Measurements from ENCODE around the gene MEIOB.

Gene MEIOB

DNA sequence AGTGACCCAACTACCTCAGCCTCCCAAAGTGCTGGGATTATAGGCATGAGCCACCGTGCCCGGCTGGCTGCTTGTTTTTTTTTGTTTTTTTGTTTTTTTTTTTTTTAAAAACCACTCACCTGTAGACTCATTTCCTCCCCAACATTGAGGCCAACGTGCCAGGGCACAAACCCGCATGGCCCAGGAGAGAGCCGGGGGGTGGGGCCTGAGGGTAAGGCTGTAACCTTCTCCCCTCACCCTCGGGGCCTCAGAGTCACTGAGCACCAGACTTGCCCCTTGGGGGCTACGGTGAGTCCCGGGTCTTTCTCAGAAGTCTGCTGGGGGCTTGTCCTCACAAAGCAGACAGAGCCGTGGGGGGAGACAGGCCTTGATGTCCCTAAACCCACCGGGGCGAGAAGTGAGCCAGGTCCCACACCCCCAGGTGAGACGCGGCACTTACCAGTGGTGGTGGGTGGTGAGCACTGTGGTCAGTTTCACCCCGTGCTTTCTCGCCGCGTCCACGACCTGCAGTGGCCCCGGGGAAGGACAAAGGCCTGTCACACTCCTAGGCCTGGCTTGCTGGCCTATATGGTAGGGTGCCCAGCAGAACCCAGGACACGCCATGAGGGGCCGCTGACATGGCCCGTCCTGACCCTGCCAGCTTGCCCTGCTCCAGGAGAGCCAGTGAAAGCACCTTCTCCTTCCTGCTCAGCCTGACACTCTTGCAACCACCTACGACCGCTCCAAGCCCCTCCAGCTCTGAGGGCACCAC, 49.9 kb downstream of the MEIOB start:
- H3K27me3 ChIP-seq (replicated peaks; ENCODE audit: control insufficient read depth, insufficient read depth, low read length, poor library complexity, severe bottlenecking), result no peaks in the 10 kb centered on the region
- no peak overlapping the region for H3K4me3 ChIP-seq (ENCODE audit: insufficient read depth, low read depth, low read length, poor library complexity, severe bottlenecking)
- H3K9me3 ChIP-seq (ENCODE audit: control insufficient read depth, low read length), result no peaks in the 10 kb centered on the region
- no peak for DNase-seq
- H3K36me3 ChIP-seq (ENCODE audit: control insufficient read depth, insufficient read depth, low read length), result peaks cover 55% of the 10 kb centered on the region
- no peak overlapping the region for H3K27ac ChIP-seq (ENCODE audit: insufficient read depth, low read length, poor library complexity, severe bottlenecking)
- H3K4me1 ChIP-seq (ENCODE audit: control insufficient read depth, insufficient read depth, low read length, poor library complexity, severe bottlenecking), result peaks cover 15% of the 10 kb centered on the region

DNA sequence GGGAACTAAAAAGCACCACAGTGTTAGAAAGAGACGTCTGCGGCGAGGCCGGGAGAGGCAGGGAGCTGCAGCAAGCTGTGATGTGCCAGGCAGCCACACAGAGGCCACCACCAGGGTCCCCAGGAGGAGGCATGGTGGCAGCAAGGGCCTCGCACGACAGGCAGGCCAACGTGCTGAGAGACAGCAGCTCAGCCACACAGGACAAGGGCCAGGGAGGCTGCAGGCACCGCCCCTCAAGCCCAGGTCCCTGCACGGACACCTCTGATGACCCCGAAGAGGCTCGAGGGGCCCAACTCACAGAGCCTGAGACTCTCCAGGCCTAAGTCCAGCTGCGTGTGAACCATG, 51.0 kb downstream of the MEIOB start:
- H3K4me3 ChIP-seq (ENCODE audit: insufficient read depth, low read depth, low read length, poor library complexity, severe bottlenecking), result no peak overlapping the region
- H3K27ac ChIP-seq (ENCODE audit: insufficient read depth, low read length, poor library complexity, severe bottlenecking), result no peak overlapping the region
- no peak for DNase-seq
- no peaks in the 10 kb centered on the region for H3K27me3 ChIP-seq (replicated peaks; ENCODE audit: control insufficient read depth, insufficient read depth, low read length, poor library complexity, severe bottlenecking)
- no peaks in the 10 kb centered on the region for H3K9me3 ChIP-seq (ENCODE audit: control insufficient read depth, low read length)
- H3K4me1 ChIP-seq (ENCODE audit: control insufficient read depth, insufficient read depth, low read length, poor library complexity, severe bottlenecking), result peaks cover 15% of the 10 kb centered on the region
- peaks cover 66% of the 10 kb centered on the region for H3K36me3 ChIP-seq (ENCODE audit: control insufficient read depth, insufficient read depth, low read length)

DNA sequence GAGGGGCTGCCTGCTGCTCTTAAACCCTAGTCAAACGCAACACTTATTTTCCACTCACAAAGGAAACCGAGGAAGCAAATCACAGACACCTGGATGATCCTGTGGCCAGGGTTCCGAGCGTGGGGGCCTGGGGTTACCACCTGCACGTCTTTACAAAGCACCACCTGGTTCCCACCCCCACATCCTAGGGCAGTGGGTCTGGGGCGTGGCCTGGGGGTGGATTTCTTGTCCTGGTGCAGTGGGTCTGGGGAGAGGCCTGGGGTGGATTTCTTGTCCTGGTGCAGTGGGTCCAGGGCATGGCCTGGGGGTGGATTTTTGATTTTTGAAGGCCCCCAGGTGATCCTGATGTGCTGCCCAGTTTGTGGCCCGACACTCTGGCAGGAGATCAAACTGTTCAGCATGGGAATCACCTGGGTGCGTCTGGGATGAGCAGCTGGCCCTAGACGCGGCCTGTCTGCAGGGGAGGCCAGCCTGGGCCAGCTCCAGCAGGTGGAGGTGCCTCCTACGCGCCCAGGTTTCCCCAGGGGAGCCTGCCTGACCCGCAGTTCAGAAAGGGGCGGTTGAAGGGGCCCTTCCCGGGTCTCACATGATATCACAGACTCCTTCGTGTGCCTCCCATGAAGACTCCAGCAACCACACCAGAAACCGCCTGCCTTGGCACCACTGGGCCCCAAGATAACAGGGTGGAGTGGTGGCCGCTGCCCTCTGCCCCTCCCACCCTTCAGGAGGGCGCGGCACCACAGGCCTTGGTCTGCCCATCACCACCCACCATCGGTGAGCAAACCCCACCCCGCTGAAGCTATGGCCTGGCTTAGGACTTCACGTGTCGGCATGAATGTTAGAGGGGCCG, 51.6 kb downstream of the MEIOB start:
- Histone ChIP-seq H3K36me3 (ENCODE audit: control insufficient read depth, insufficient read depth, low read length) (peaks cover 68% of the 10 kb centered on the region), H3K27me3 (replicated peaks; ENCODE audit: control insufficient read depth, insufficient read depth, low read length, poor library complexity, severe bottlenecking) (no peaks in the 10 kb centered on the region), H3K4me3 (ENCODE audit: insufficient read depth, low read depth, low read length, poor library complexity, severe bottlenecking) (no peak overlapping the region), H3K27ac (ENCODE audit: insufficient read depth, low read length, poor library complexity, severe bottlenecking) (no peak overlapping the region), H3K4me1 (ENCODE audit: control insufficient read depth, insufficient read depth, low read length, poor library complexity, severe bottlenecking) (peaks cover 9% of the 10 kb centered on the region), H3K9me3 (ENCODE audit: control insufficient read depth, low read length) (no peaks in the 10 kb centered on the region)
- DNase-seq, result no peak

DNA sequence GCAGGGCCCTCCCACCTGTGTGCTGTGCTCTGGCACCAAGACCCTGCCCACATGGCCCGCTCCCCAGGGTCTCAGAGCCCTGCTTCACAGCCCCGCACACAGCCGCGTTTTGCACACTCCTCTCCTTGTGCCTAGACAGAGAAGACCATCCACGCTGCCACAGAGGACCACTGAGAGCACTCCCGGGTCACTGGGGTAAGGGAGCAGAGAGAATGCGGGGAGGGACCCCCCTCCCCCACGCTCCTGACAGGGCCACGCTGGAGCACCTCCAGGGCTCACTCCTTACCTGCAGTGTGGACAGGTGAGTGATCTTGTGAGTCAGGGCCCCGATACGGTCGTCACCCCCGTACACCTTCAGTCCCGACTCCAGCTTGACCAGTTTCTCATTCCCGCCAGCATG, 52.4 kb downstream of the MEIOB start:
- Histone ChIP-seq H3K4me3 (ENCODE audit: insufficient read depth, low read depth, low read length, poor library complexity, severe bottlenecking) (no peak overlapping the region), H3K4me1 (ENCODE audit: control insufficient read depth, insufficient read depth, low read length, poor library complexity, severe bottlenecking) (peaks cover 5% of the 10 kb centered on the region), H3K9me3 (ENCODE audit: control insufficient read depth, low read length) (no peaks in the 10 kb centered on the region), H3K36me3 (ENCODE audit: control insufficient read depth, insufficient read depth, low read length) (peaks cover 72% of the 10 kb centered on the region), H3K27me3 (replicated peaks; ENCODE audit: control insufficient read depth, insufficient read depth, low read length, poor library complexity, severe bottlenecking) (no peaks in the 10 kb centered on the region), H3K27ac (ENCODE audit: insufficient read depth, low read length, poor library complexity, severe bottlenecking) (no peak overlapping the region)
- no peak for DNase-seq

DNA sequence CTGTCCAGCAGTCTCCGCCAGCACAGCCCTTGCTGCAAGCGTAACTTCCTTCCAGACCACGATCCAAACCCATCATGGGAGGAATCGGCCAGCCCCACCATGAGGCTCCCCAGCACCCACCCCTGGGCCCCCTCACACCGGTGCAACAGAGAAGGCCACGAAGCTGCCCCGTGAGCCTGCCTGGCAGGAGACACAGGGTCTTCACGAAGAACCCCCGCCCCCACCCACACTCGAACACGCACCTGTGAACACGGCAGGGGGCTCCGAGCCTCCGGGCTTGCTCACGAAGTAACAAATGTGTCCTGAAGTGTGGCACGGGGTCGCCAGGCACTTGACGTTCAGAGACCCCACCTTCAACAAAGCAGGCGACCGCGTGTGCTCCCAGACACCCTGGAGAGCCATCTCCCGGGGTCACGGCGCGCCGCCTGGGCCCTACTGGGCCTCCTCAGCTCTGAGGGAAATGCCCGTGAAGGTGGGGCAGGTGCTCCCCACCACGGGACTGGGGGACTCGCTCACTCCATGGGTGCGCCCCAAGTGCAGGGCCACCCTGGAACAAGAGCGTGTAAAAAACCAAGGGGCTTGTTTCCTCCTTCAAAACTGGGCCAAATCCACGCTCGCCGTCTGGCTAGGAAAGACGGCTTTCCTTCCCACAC, 53.0 kb downstream of the MEIOB start:
- no peaks in the 10 kb centered on the region for H3K9me3 ChIP-seq (ENCODE audit: control insufficient read depth, low read length)
- DNase-seq, result no peak
- peaks cover 72% of the 10 kb centered on the region for H3K36me3 ChIP-seq (ENCODE audit: control insufficient read depth, insufficient read depth, low read length)
- no peak overlapping the region for H3K4me3 ChIP-seq (ENCODE audit: insufficient read depth, low read depth, low read length, poor library complexity, severe bottlenecking)
- H3K27me3 ChIP-seq (replicated peaks; ENCODE audit: control insufficient read depth, insufficient read depth, low read length, poor library complexity, severe bottlenecking), result no peaks in the 10 kb centered on the region
- no peak overlapping the region for H3K27ac ChIP-seq (ENCODE audit: insufficient read depth, low read length, poor library complexity, severe bottlenecking)
- H3K4me1 ChIP-seq (ENCODE audit: control insufficient read depth, insufficient read depth, low read length, poor library complexity, severe bottlenecking), result peaks cover 3% of the 10 kb centered on the region

DNA sequence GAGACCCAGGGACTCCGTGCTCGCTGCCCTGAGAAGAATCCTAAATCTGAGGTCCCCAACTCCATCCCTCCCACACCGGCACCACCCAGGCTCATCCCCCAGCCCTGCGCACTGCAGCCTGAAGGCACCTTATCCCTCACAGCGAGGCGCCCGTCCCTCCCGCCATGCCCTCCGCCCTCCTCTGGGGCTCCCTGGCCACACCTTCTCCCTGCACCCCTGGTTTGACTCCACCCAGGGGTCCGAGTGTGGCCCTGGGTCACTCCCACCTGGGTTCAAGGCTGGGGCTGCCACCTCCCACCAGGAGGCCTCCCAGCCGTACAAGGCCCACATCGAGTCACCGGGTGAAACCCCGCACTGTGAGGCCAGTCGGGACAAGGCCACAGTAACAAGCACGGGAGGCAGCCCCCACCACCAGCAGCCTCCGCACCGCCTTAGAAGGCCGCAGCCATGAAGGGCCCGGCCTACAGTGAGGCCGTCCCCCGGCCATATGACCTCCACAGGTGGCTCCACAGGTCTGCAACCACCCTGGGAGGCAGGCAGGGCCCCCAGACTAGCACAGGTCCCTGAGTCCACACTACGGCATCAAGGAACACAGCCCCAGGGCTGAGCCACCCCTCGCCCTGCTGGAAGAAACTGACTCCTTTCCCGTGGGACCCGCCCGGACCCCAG, 53.6 kb downstream of the MEIOB start:
- peaks cover 3% of the 10 kb centered on the region for H3K4me1 ChIP-seq (ENCODE audit: control insufficient read depth, insufficient read depth, low read length, poor library complexity, severe bottlenecking)
- H3K27ac ChIP-seq (ENCODE audit: insufficient read depth, low read length, poor library complexity, severe bottlenecking), result no peak overlapping the region
- no peak for DNase-seq
- H3K36me3 ChIP-seq (ENCODE audit: control insufficient read depth, insufficient read depth, low read length), result peaks cover 78% of the 10 kb centered on the region
- no peaks in the 10 kb centered on the region for H3K9me3 ChIP-seq (ENCODE audit: control insufficient read depth, low read length)
- H3K27me3 ChIP-seq (replicated peaks; ENCODE audit: control insufficient read depth, insufficient read depth, low read length, poor library complexity, severe bottlenecking), result no peaks in the 10 kb centered on the region
- H3K4me3 ChIP-seq (ENCODE audit: insufficient read depth, low read depth, low read length, poor library complexity, severe bottlenecking), result no peak overlapping the region

DNA sequence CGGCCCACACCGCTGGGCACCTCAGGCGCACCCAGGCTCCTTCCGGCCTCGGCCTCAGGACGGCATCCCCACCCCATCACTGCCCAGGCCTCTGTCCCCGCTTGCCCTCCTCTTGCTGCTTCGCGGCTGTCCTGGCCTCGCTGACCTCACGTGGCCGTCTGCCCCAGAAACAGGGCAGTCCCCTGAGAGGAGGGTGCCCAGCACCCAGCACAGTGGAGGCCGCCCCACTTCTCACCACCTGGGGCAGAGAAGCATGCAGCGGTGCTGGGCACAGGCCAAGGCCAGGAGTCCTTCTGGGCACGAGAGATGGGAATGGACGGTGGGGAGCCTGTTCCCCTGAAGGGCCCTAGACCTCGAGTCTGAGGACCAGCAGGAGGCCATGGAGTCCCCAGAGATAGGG, 54.2 kb downstream of the MEIOB start:
- H3K36me3 ChIP-seq (ENCODE audit: control insufficient read depth, insufficient read depth, low read length), result peaks cover 75% of the 10 kb centered on the region
- no peaks in the 10 kb centered on the region for H3K27me3 ChIP-seq (replicated peaks; ENCODE audit: control insufficient read depth, insufficient read depth, low read length, poor library complexity, severe bottlenecking)
- no peak for DNase-seq
- no peak overlapping the region for H3K27ac ChIP-seq (ENCODE audit: insufficient read depth, low read length, poor library complexity, severe bottlenecking)
- H3K4me3 ChIP-seq (ENCODE audit: insufficient read depth, low read depth, low read length, poor library complexity, severe bottlenecking), result no peak overlapping the region
- H3K9me3 ChIP-seq (ENCODE audit: control insufficient read depth, low read length), result no peaks in the 10 kb centered on the region
- H3K4me1 ChIP-seq (ENCODE audit: control insufficient read depth, insufficient read depth, low read length, poor library complexity, severe bottlenecking), result peaks cover 3% of the 10 kb centered on the region

DNA sequence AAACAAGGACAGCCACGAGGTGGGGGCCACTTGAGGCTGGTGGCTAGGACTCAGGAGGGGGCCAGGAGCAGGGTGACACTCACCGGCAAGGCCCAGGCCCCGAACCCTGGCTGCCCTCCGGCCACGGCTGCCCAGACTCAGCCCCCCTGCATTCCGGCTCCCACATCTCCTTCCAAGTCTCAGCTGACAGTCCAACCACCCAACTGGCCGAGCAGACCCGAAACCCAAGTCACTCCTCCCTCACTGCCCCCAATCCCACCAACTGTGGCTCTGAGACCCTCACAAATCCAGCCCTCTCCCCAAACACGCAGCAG, 54.7 kb downstream of the MEIOB start:
- H3K4me1 ChIP-seq (ENCODE audit: control insufficient read depth, insufficient read depth, low read length, poor library complexity, severe bottlenecking), result peaks cover 3% of the 10 kb centered on the region
- no peak overlapping the region for H3K4me3 ChIP-seq (ENCODE audit: insufficient read depth, low read depth, low read length, poor library complexity, severe bottlenecking)
- H3K9me3 ChIP-seq (ENCODE audit: control insufficient read depth, low read length), result no peaks in the 10 kb centered on the region
- no peak for DNase-seq
- peaks cover 70% of the 10 kb centered on the region for H3K36me3 ChIP-seq (ENCODE audit: control insufficient read depth, insufficient read depth, low read length)
- no peak overlapping the region for H3K27ac ChIP-seq (ENCODE audit: insufficient read depth, low read length, poor library complexity, severe bottlenecking)
- no peaks in the 10 kb centered on the region for H3K27me3 ChIP-seq (replicated peaks; ENCODE audit: control insufficient read depth, insufficient read depth, low read length, poor library complexity, severe bottlenecking)

DNA sequence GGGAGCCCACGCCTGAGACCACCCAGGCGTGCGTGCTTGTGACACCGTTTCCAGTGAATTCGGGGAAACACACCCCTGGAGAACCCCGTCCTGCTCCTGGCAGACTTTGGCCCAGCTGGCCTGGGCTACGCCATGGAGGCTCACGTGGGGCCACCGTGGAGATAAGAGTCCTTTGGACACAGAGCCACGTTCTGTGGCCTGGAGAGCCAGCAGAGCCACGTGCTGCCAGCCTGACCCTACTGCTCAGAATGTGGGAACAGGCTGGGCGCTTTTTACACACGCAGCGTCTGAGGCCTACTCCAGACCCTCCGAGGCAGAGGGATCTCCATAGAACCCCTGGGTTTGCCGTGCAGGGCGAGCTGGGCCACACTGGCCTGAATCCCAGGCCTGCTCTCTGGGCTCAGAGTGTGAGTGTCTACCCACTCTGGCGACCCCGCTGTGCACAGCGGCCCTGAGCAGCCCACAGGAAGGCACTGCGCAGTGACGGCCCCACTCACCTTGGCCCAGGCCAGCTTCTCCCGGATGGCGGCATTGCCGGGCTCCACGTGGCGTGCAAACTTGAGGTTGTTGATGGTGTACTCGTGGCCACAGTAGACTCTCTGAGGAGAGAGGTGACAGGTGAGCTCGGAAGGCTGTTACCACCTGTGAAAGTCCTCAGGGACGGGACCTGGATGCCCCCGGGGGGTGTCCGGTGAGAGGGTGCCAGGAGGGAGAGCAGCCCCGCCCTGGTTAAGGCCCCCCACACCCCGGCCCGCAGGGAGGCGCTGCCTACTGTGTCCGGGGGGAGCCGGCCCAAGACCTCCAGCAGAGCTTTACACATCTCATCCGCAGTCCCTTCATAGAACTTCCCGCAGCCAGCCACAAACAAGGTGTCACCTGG, 55.3 kb downstream of the MEIOB start:
- no peaks in the 10 kb centered on the region for H3K27me3 ChIP-seq (replicated peaks; ENCODE audit: control insufficient read depth, insufficient read depth, low read length, poor library complexity, severe bottlenecking)
- no peaks in the 10 kb centered on the region for H3K4me1 ChIP-seq (ENCODE audit: control insufficient read depth, insufficient read depth, low read length, poor library complexity, severe bottlenecking)
- no peaks in the 10 kb centered on the region for H3K9me3 ChIP-seq (ENCODE audit: control insufficient read depth, low read length)
- DNase-seq, result no peak
- no peak overlapping the region for H3K4me3 ChIP-seq (ENCODE audit: insufficient read depth, low read depth, low read length, poor library complexity, severe bottlenecking)
- peaks cover 66% of the 10 kb centered on the region for H3K36me3 ChIP-seq (ENCODE audit: control insufficient read depth, insufficient read depth, low read length)
- H3K27ac ChIP-seq (ENCODE audit: insufficient read depth, low read length, poor library complexity, severe bottlenecking), result no peak overlapping the region

Data from effector memory CD4-positive, alpha-beta T cell (primary cell).